Gastroesophageal sphincter (tissue), 4 donors: ENCODE data around the gene CLEC2D. TPM values are rescaled to one million over a fixed set of nuclear protein-coding genes. Genes with fewer than 3 reads are reported as not detected.

Experiments used
- ATAC-seq: fragments of 150-250 bp; one replicate; pipeline ENCODE4 v1.9.1; 2016; ENCODE audit warnings: mild to moderate bottlenecking, moderate library complexity
- H3K27ac ChIP-seq, 4 donors: fragments of 200-600 bp; sonication (generic) in 3 of 4; 1 replicate in 3 of 4; 2 replicates in 1 of 4; pipeline ENCODE4 v1.5.1; 2016 to 2019
- H3K27me3 ChIP-seq: fragments of 200-600 bp; sonication (generic); one replicate; pipeline ENCODE4 v1.5.1; 2019
- H3K36me3 ChIP-seq, 2 donors: fragments of 200-600 bp; sonication (generic); one replicate each; pipeline ENCODE4 v1.5.1; 2019; ENCODE audit warnings: control low read depth in 1 of 2
- H3K4me1 ChIP-seq, 3 donors: fragments of 200-600 bp; sonication (generic); 1 replicate in 2 of 3; 2 replicates in 1 of 3; pipeline ENCODE4 v1.5.1; 2016 to 2019; ENCODE audit warnings: control low read depth in 2 of 3
- H3K4me3 ChIP-seq, 2 donors: fragments of 200-600 bp; sonication (generic); one replicate each; pipeline ENCODE4 v1.5.1; 2019; ENCODE audit warnings: mild to moderate bottlenecking in 1 of 2, moderate library complexity in 1 of 2
- H3K9me3 ChIP-seq, 3 donors: fragments of 200-600 bp; sonication (generic); one replicate each; pipeline ENCODE4 v1.5.1; 2017 to 2019; ENCODE audit warnings: control low read depth in 2 of 3
- CTCF ChIP-seq, 4 experiments: fragments of 200-600 bp in 2 of 4; fragments of 450-650 bp in 2 of 4; sonication (generic) in 1 of 4; IDR thresholded peaks; one replicate each; pipeline ENCODE4 v1.5.1; 2017 to 2019; ENCODE audit warnings: antibody characterized with exemption in 4 of 4, mild to moderate bottlenecking in 2 of 4, moderate library complexity in 2 of 4
- EP300 ChIP-seq: sonication (generic); formaldehyde crosslinking; IDR thresholded peaks from one replicate; pipeline ENCODE4 v1.6.1; 2017; ENCODE audit warnings: antibody characterized with exemption, mild to moderate bottlenecking
- POLR2A ChIP-seq, 2 donors: fragments of 450-650 bp; IDR thresholded peaks; one replicate each; pipeline ENCODE4 v1.6.1; 2017; ENCODE audit warnings: antibody characterized with exemption in 2 of 2, mild to moderate bottlenecking in 2 of 2, moderate library complexity in 1 of 2
- POLR2AphosphoS5 ChIP-seq: sonication (generic); formaldehyde crosslinking; IDR thresholded peaks from one replicate; pipeline ENCODE4 v1.6.1; 2017; ENCODE audit warnings: antibody characterized with exemption
- WGBS, 2 donors: methylation state at CpG; one replicate each; pipeline ENCODE4 v1.1.5; 2018; ENCODE audit warnings: low coverage in 1 of 2; 5-methylcytosine and 5-hydroxymethylcytosine counted together
- total RNA-seq, 4 donors: library from RNA; depleted of rRNA; stranded (reverse); fragments of >200 nt; gene quantifications; one replicate each; pipeline ENCODE4 v1.1.0, GENCODE V29; 2016

The CLEC2D gene
- total RNA-seq, 4 donors from 2014 or later = 2.3 to 12.9 (median 7.4) TPM

DNA sequence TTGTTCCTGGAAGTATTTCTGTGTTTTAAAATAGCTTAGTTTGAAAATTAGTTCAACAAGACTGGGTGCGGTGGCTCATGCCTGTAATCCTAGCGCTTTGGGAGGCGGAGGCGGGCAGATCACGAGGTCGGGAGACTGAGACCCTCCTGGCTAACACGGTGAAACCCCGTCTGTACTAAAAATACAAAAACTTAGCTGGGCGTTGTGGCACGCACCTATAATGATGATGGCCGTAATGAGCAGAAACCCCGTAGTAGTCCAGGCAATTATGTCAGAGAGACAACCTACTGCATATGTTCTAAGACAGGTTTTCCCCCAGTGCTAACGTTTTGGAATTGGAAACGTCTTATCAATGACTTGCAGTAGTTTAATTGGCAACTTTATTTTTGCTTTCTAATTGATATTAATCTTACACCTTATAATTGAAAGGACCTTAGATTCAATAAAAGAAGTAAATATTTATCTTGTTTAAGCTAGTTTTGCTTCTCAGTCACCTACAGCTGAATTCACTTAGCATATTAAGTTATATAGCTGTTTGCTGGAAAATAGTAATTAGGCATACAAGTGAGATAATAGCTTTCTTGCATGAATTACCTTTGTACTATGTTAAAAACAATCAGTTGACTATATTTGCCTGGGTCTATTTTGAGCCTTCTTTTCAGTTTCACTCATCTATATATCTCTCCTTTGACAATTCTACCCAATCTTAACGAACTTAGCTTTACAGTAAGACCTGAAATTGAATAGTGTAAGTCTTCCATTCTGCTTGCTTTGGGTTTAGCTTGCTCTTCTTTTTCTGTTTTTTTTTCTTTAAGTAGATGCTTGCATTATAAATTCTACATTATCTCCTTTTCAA lies 47.8 kb downstream of the CLEC2D start:
- H3K4me3 ChIP-seq = no peak overlapping the region
- no peak for TF ChIP-seq POLR2AphosphoS5
- no peak for TF ChIP-seq CTCF (IDR thresholded peaks at IDR 0.05)
- no peaks in the 10 kb centered on the region for H3K27me3 ChIP-seq
- ATAC-seq = no peak
- H3K9me3 ChIP-seq = no peaks in the 10 kb centered on the region
- H3K36me3 ChIP-seq = no peaks in the 10 kb centered on the region
- no peak overlapping the region for H3K27ac ChIP-seq
- WGBS, 2 donors = 81 to 85% methylated on average over 9 to 15 of the region's 15 CpGs
- H3K4me1 ChIP-seq = no peaks in the 10 kb centered on the region

- 69 to 100% methylated on average over 2 to 3 of the region's 7 CpGs for WGBS, 2 donors
- H3K36me3 ChIP-seq = no peaks in the 10 kb centered on the region
- H3K9me3 ChIP-seq = no peaks in the 10 kb centered on the region
- no peak for TF ChIP-seq POLR2AphosphoS5
- no peak for TF ChIP-seq POLR2A (IDR thresholded peaks at IDR 0.05)
- TF ChIP-seq CTCF (IDR thresholded peaks at IDR 0.05) = no peak
- TF ChIP-seq EP300 = no peak
- no peaks in the 10 kb centered on the region for H3K27me3 ChIP-seq
- no peak for ATAC-seq
- H3K4me3 ChIP-seq = no peak overlapping the region
- no peak overlapping the region for H3K27ac ChIP-seq
- no peaks in the 10 kb centered on the region for H3K4me1 ChIP-seq
These were observed 49.5 kb downstream of the CLEC2D start for GRCh38 chr12:9718968-9719367.

DNA sequence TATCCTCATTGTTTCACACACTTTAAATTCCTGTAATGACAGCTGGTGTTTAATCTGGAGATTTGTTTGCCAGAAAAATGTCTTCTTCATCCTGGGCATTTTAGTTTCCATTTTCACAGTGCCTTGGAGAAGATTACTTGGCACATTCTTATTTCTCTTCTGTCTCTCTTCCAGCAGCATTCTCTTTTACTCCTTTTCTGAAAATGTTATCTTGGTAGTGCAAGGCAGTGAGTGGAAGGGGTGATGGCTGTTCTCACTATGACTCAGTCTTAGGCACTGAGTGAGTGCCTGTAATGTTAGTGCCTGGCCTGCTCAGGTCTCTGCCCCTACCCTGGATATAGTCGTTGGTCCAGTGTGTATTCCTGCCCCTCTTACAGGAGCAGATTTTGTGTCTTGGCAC lies 50.3 kb downstream of the CLEC2D start:
- TF ChIP-seq POLR2A (IDR thresholded peaks at IDR 0.05) (no peak), EP300 (no peak), POLR2AphosphoS5 (no peak), CTCF (IDR thresholded peaks at IDR 0.05) (no peak)
- H3K27ac ChIP-seq = no peak overlapping the region
- H3K27me3 ChIP-seq = no peaks in the 10 kb centered on the region
- no peaks in the 10 kb centered on the region for H3K4me1 ChIP-seq
- no peak overlapping the region for H3K4me3 ChIP-seq
- no peaks in the 10 kb centered on the region for H3K9me3 ChIP-seq
- 40 to 50% methylated on average over 1 of the region's 1 CpG for WGBS, 2 donors
- H3K36me3 ChIP-seq = no peaks in the 10 kb centered on the region
- no peak for ATAC-seq

DNA sequence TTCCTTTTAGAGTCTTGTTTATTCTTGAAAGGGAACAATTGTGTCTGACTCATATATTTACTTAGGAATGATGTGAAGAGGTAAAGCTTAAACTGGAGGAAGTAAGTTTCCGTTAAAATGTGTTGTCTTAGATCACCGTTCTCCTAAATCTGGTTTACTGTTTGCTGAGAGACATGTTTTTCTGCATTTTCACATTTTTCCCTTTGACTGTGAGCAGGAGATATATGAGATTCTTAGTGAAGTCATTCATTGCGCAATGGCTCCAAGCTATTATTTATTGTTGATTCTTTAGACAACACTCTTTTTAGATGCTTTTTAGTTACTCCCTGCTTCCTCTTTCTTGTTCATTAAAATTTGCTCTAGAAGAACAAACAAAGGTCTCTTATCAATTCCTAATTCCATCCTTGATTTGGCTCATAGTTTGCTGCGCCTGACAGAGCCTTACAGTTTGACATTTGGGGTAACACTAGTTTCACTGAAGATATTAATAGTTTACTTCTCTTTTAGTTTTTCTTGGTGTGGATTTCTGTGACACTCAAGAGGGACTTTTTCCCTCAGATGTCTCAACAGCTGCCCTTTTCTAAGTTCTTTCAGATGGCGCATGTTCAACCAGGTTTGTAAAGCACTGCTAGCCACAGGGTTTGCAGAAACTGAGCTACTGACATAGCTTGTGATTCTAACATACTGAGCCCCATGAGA lies 52.0 kb downstream of the CLEC2D start:
- H3K27me3 ChIP-seq = no peaks in the 10 kb centered on the region
- 64 to 65% methylated on average over 5 of the region's 5 CpGs for WGBS, 2 donors
- H3K36me3 ChIP-seq = no peaks in the 10 kb centered on the region
- no peaks in the 10 kb centered on the region for H3K9me3 ChIP-seq
- H3K4me3 ChIP-seq = no peak overlapping the region
- H3K4me1 ChIP-seq = no peaks in the 10 kb centered on the region
- no peak for ATAC-seq
- no peak for TF ChIP-seq POLR2AphosphoS5
- TF ChIP-seq CTCF (IDR thresholded peaks at IDR 0.05) = no peak
- TF ChIP-seq POLR2A (IDR thresholded peaks at IDR 0.05) = no peak
- no peak for TF ChIP-seq EP300
- no peak overlapping the region for H3K27ac ChIP-seq

DNA sequence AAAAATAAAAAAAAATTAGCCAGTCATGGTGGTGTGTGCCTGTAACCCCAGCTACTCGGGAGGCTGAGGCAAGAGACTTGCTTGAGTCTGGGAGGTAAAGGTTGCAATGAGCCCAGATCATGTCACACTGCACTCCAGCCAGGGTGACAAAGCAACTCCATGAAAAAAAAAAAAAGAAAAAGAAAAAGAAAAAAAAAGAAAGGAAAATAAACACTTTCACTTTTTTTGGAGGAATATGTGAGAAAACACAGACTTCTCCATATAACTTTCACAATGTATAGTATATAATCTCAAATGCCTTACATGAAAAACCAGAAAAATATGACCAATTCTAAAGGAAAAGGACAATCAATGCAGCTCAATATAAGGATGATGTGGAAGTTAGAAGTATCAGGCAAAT lies 54.5 kb downstream of the CLEC2D start:
- Histone ChIP-seq H3K4me3 (no peak overlapping the region), H3K9me3 (no peaks in the 10 kb centered on the region), H3K27me3 (no peaks in the 10 kb centered on the region), H3K4me1 (no peaks in the 10 kb centered on the region), H3K27ac (no peak overlapping the region), H3K36me3 (no peaks in the 10 kb centered on the region)
- ATAC-seq = no peak
- 80 to 93% methylated on average over 1 of the region's 1 CpG for WGBS, 2 donors
- TF ChIP-seq POLR2A (IDR thresholded peaks at IDR 0.05) = no peak
